GM23338 (cell line): ENCODE data around the gene ALX1. TPM values are rescaled to one million over a fixed set of nuclear protein-coding genes. Genes with fewer than 3 reads are reported as not detected.
"Not testable (repeated sequence)": the region's sequence is repeated elsewhere in the genome, so short reads cannot be mapped to it uniquely, and the experiment has no call there.

Experiments
- ATAC-seq: fragments of 200-7000 bp; cut with Tn5 transposase; 3 replicates; pipeline ENCODE4 v1.9.1; 2020
- DNase-seq: peaks from one replicate; pipeline ENCODE4 v3.0.0-alpha.2; 2015; ENCODE audit warnings: low spot score
- H2AFZ ChIP-seq: fragments of 200-600 bp; sonication (generic); 2 replicates; pipeline ENCODE4 v1.8.0; 2016; ENCODE audit warnings: antibody characterized with exemption, mild to moderate bottlenecking, moderate library complexity
- H3F3A ChIP-seq: fragments of 200-600 bp; sonication (generic); replicated peaks from 2 replicates; pipeline ENCODE4 v1.8.0; 2017; ENCODE audit warnings: antibody characterized with exemption, mixed run types, low read depth
- H3K27ac ChIP-seq: fragments of 200-600 bp; sonication (generic); 2 replicates; pipeline ENCODE4 v1.6.1; 2016; ENCODE audit warnings: low read depth
- H3K27me3 ChIP-seq: fragments of 200-600 bp; sonication (generic); 2 replicates; pipeline ENCODE4 v1.8.0; 2016; ENCODE audit warnings: mild to moderate bottlenecking, mixed run types, moderate library complexity; ENCODE audit not compliant: insufficient read depth
- H3K36me3 ChIP-seq: fragments of 200-600 bp; sonication (generic); 2 replicates; pipeline ENCODE4 v1.8.0; 2016; ENCODE audit warnings: mild to moderate bottlenecking; ENCODE audit not compliant: insufficient read depth
- H3K4me1 ChIP-seq: fragments of 200-600 bp; sonication (generic); 2 replicates; pipeline ENCODE4 v1.8.0; 2016; ENCODE audit warnings: mild to moderate bottlenecking, moderate library complexity; ENCODE audit not compliant: insufficient read depth
- H3K4me2 ChIP-seq: fragments of 200-600 bp; sonication (generic); 2 replicates; pipeline ENCODE4 v1.7.1; 2017; ENCODE audit warnings: mixed run types
- H3K4me3 ChIP-seq: fragments of 200-600 bp; sonication (generic); 2 replicates; pipeline ENCODE4 v1.6.1; 2016; ENCODE audit warnings: mixed run types
- H3K79me2 ChIP-seq: fragments of 200-600 bp; sonication (generic); replicated peaks from 2 replicates; pipeline ENCODE4 v1.8.0; 2017; ENCODE audit warnings: mild to moderate bottlenecking; ENCODE audit not compliant: insufficient read depth
- H3K9me2 ChIP-seq: fragments of 200-600 bp; sonication (generic); 2 replicates; pipeline ENCODE4 v1.8.0; 2017; ENCODE audit not compliant: insufficient read depth
- H4K20me1 ChIP-seq: fragments of 200-600 bp; sonication (generic); replicated peaks from 2 replicates; pipeline ENCODE4 v1.8.0; 2017; ENCODE audit warnings: mild to moderate bottlenecking; ENCODE audit not compliant: insufficient read depth
- H3K27ac Mint-ChIP-seq: 2 replicates; pipeline ENCODE4 v1.8.0; 2020; ENCODE audit warnings: inconsistent platforms, mild to moderate bottlenecking, moderate library complexity, mixed read lengths
- H3K27me3 Mint-ChIP-seq: 3 replicates; pipeline ENCODE4 v1.8.0; 2022; ENCODE audit warnings: low read depth, mild to moderate bottlenecking, moderate library complexity, mixed read lengths, inconsistent platforms; ENCODE audit not compliant: insufficient read depth, poor library complexity
- H3K36me3 Mint-ChIP-seq: 3 replicates; pipeline ENCODE4 v1.8.0; 2021; ENCODE audit warnings: low read depth, mild to moderate bottlenecking, inconsistent platforms, moderate library complexity, mixed read lengths
- H3K4me1 Mint-ChIP-seq: 3 replicates; pipeline ENCODE4 v1.8.0; 2020; ENCODE audit warnings: mild to moderate bottlenecking, inconsistent platforms, mixed read lengths
- H3K4me3 Mint-ChIP-seq: 3 replicates; pipeline ENCODE4 v1.8.0; 2021; ENCODE audit warnings: moderate library complexity, mild to moderate bottlenecking, inconsistent platforms, mixed read lengths
- H3K9me3 Mint-ChIP-seq: 3 replicates; pipeline ENCODE4 v1.8.0; 2020; ENCODE audit warnings: moderate library complexity, mild to moderate bottlenecking, inconsistent platforms, mixed read lengths
- CREB1 ChIP-seq: fragments of 250-450 bp; sonication (Bioruptor Pico); IDR thresholded peaks from 2 replicates; pipeline ENCODE4 v1.5.0; 2020; ENCODE audit warnings: low read depth, mild to moderate bottlenecking, moderate library complexity
- CTCF ChIP-seq, 2 experiments: fragments of 200-600 bp in 1 of 2; sonication (generic) in 1 of 2; conservative IDR thresholded peaks; 2 replicates each; pipeline versions ENCODE4 v1.5.1 to v1.6.1; 2016 to 2017; ENCODE audit warnings: antibody characterized with exemption in 2 of 2, low read depth in 2 of 2, mild to moderate bottlenecking in 2 of 2, moderate library complexity in 1 of 2
- EZH2phosphoT487 ChIP-seq: fragments of 200-600 bp; sonication (generic); IDR thresholded peaks from one replicate; pipeline ENCODE4 v1.8.1; 2018; ENCODE audit warnings: antibody characterized with exemption; ENCODE audit not compliant: unreplicated experiment
- POLR2AphosphoS5 ChIP-seq: IDR thresholded peaks from 2 replicates; pipeline ENCODE4 v1.6.1; 2016; ENCODE audit warnings: antibody characterized with exemption, low read depth
- polyA plus RNA-seq: library from polyadenylated mRNA; unstranded; fragments of >200 nt; fragmentation: Nextera tagmentation; extraction: Ambion mirVana; gene quantifications from 2 replicates; pipeline ENCODE4 v1.2.1, GENCODE V29; 2016
- total RNA-seq: library from RNA; depleted of rRNA; stranded (reverse); fragments of >200 nt; shearing (Covaris generic); gene quantifications from 2 replicates; pipeline ENCODE4 v1.2.3, GENCODE V29; 2014

Gene ALX1
- total and polyA plus RNA-seq, 2 experiments from 2014 or later = 0.49 to 1.1 TPM

GRCh38 chr12:85310025-85310424 lies 30.0 kb downstream of the ALX1 start (continued):
- TF ChIP-seq CTCF (conservative IDR thresholded peaks at IDR 0.05; ENCODE audit: low read depth in 2 of 2) = no peak
- TF ChIP-seq EZH2phosphoT487 = no peak
- no peak for TF ChIP-seq CREB1 (CRISPR knock-in tag)

GRCh38 chr12:85310456-85311076 lies 30.5 kb downstream of the ALX1 start:
- no peaks in the 10 kb centered on the region for H3F3A ChIP-seq
- Mint-ChIP-seq H3K9me3 (peaks cover 3% of the 10 kb centered on the region; the same call in 2 of the 3 replicates), H3K4me1 (peaks cover 10% of the 10 kb centered on the region; the same call in 1 of the 3 replicates), H3K27me3 (no peaks in the 10 kb centered on the region), H3K27ac (no peak overlapping the region), H3K36me3 (peaks cover 3% of the 10 kb centered on the region; the same call in 1 of the 3 replicates), H3K4me3 (no peak overlapping the region)
- no peak overlapping the region for H3K27ac ChIP-seq
- TF ChIP-seq CREB1 (CRISPR knock-in tag) (no peak), CTCF (conservative IDR thresholded peaks at IDR 0.05; ENCODE audit: low read depth in 2 of 2) (peak in 1 of 2 experiments; percentile 57; a peak in 3 of 4 replicates), POLR2AphosphoS5 (no peak)
- H3K79me2 ChIP-seq = no peaks in the 10 kb centered on the region
- no peaks in the 10 kb centered on the region for H3K27me3 ChIP-seq
- 0 out of 2 replicates have a peak, but pooled peaks cover 2% of the 10 kb centered on the region for H3K9me2 ChIP-seq
- H3K36me3 ChIP-seq = no peaks in the 10 kb centered on the region
- H3K4me2 ChIP-seq = no peak overlapping the region
- no peaks in the 10 kb centered on the region for H4K20me1 ChIP-seq
- no peak overlapping the region for H3K4me3 ChIP-seq
- DNase-seq (peak; percentile 20), ATAC-seq (no peak)
- peaks cover 5% of the 10 kb centered on the region; the same call in 1 of the 2 replicates for H3K4me1 ChIP-seq
- H2AFZ ChIP-seq = no peak overlapping the region

- not testable (repeated sequence) for H3K27ac ChIP-seq, ATAC-seq, H4K20me1 ChIP-seq, H3K9me2 ChIP-seq, H3K4me1 Mint-ChIP-seq, H3K9me3 Mint-ChIP-seq, H3K27me3 ChIP-seq, H3F3A ChIP-seq, H3K79me2 ChIP-seq, H3K4me1 ChIP-seq, H3K36me3 ChIP-seq, H3K27me3 Mint-ChIP-seq
- Histone ChIP-seq H3K4me3 (peak overlapping the region; percentile 48), H2AFZ (peak overlapping the region; percentile 14; the same call in 1 of the 2 replicates), H3K4me2 (peak overlapping the region; percentile 57)
- peak; percentile 22 for DNase-seq
- H3K4me3 Mint-ChIP-seq = peak overlapping the region; percentile 73
- peaks cover 12% of the 10 kb centered on the region; the same call in 2 of the 3 replicates for H3K36me3 Mint-ChIP-seq
- peak overlapping the region; percentile 96 for H3K27ac Mint-ChIP-seq
Measured at GRCh38 chr12:85317866-85318636, 38.0 kb downstream of the ALX1 start.
